T-cell (primary cell): ENCODE measurements around the gene PLCB1. TPM values are rescaled to one million over a fixed set of nuclear protein-coding genes. Genes with fewer than 3 reads are reported as not detected.
A peak's percentile ranks its signal among the peaks of the same experiment; 100 is the strongest.
"Not testable (repeated sequence)": the region's sequence is repeated elsewhere in the genome, so short reads cannot be mapped to it uniquely, and the experiment has no call there.

Source experiments
- ATAC-seq, 4 experiments: fragments of 200-7000 bp in 3 of 4; fragments of 150-1000 bp in 1 of 4; cut with Tn5 transposase; replicated peaks in 1 of 4; 1 replicate in 3 of 4; 2 replicates in 1 of 4; pipeline ENCODE4 v1.10.0; 2021; ENCODE audit warnings: moderate library complexity in 3 of 4, mild to moderate bottlenecking in 2 of 4, moderate number of reproducible peaks in 1 of 4
- CTCF ChIA-PET, 2 donors: fragments of 300-600 bp; sonication (Branson Sonifier 250); formaldehyde crosslinking; loops; one replicate each; lab custom pipeline; 2022; ENCODE audit warnings: antibody characterized with exemption in 2 of 2; lab: Charles Lee
- POLR2A ChIA-PET, 2 donors: fragments of 300-600 bp; sonication (Branson Sonifier 250); formaldehyde crosslinking; loops; one replicate each; lab custom pipeline; 2022; ENCODE audit warnings: antibody characterized with exemption in 2 of 2; lab: Charles Lee
- DNase-seq, 35 experiments: peaks; one replicate each; pipeline versions ENCODE4 v3.0.0 to v3.0.0-alpha.2; 2013 to 2023
- H3K27ac ChIP-seq: one replicate; pipeline ENCODE4 v1.5.1; 2013; ENCODE audit warnings: low read length
- H3K27me3 ChIP-seq, 2 experiments: replicated peaks in 1 of 2; 1 replicate in 1 of 2; 2 replicates in 1 of 2; pipeline versions ENCODE4 v1.6.1 to v1.7.0; 2013; ENCODE audit warnings: low read length in 1 of 2, mixed read lengths in 1 of 2; ENCODE audit not compliant: control insufficient read depth in 2 of 2, insufficient read depth in 2 of 2; ENCODE audit errors: extremely low read depth in 1 of 2
- H3K36me3 ChIP-seq, 2 donors: 1 replicate in 1 of 2; 2 replicates in 1 of 2; pipeline versions ENCODE4 v1.6.1 to v1.7.0; 2013; ENCODE audit warnings: low read length in 1 of 2; ENCODE audit not compliant: control insufficient read depth in 2 of 2, insufficient read depth in 1 of 2; ENCODE audit errors: extremely low read depth in 1 of 2
- H3K4me1 ChIP-seq, 2 experiments: 1 replicate in 1 of 2; 2 replicates in 1 of 2; pipeline versions ENCODE4 v1.6.1 to v1.7.0; 2013; ENCODE audit warnings: low read length in 2 of 2, mixed read lengths in 1 of 2; ENCODE audit not compliant: insufficient read depth in 2 of 2, control insufficient read depth in 1 of 2; ENCODE audit errors: extremely low read depth in 1 of 2
- H3K4me3 ChIP-seq, 2 donors: 1 replicate in 1 of 2; 2 replicates in 1 of 2; pipeline versions ENCODE4 v1.5.1 to v1.7.0; 2013; ENCODE audit warnings: mild to moderate bottlenecking in 2 of 2, low read length in 1 of 2, moderate library complexity in 1 of 2; ENCODE audit not compliant: control insufficient read depth in 1 of 2; ENCODE audit errors: extremely low read depth in 1 of 2
- H3K9me3 ChIP-seq: 2 replicates; pipeline ENCODE4 v1.7.0; 2013
- H3K27ac Mint-ChIP-seq, 2 donors: one replicate each; pipeline ENCODE4 v1.8.0; 2020 to 2021; ENCODE audit warnings: mild to moderate bottlenecking in 2 of 2, mixed read lengths in 2 of 2
- H3K27me3 Mint-ChIP-seq, 2 donors: one replicate each; pipeline ENCODE4 v1.8.0; 2021 to 2022; ENCODE audit warnings: mixed read lengths in 2 of 2
- H3K36me3 Mint-ChIP-seq: one replicate; pipeline ENCODE4 v1.8.0; 2021; ENCODE audit warnings: mixed read lengths
- H3K4me1 Mint-ChIP-seq, 3 donors: one replicate each; pipeline ENCODE4 v1.8.0; 2020 to 2022; ENCODE audit warnings: mixed read lengths in 3 of 3, mild to moderate bottlenecking in 1 of 3
- H3K4me3 Mint-ChIP-seq, 3 donors: one replicate each; pipeline ENCODE4 v1.8.0; 2020 to 2022; ENCODE audit warnings: mild to moderate bottlenecking in 3 of 3, mixed read lengths in 3 of 3, moderate library complexity in 3 of 3
- H3K9me3 Mint-ChIP-seq, 3 donors: one replicate each; pipeline ENCODE4 v1.8.0; 2020 to 2022; ENCODE audit warnings: mixed read lengths in 3 of 3
- WGBS: methylation state at CpG from one replicate; pipeline ENCODE4 v1.1.5; 2013; ENCODE audit warnings: missing lambda C conversion rate; ENCODE audit not compliant: insufficient coverage; 5-methylcytosine and 5-hydroxymethylcytosine counted together
- total RNA-seq, 35 experiments: library from RNA in 6 of 35; stranded (reverse) in 6 of 35; fragments of 120-200 nt in 1 of 35; gene quantifications; one replicate each; pipeline versions ENCODE4 v1.2.1 to v1.2.4 and lab custom pipeline; 2013 to 2026

The PLCB1 gene
- total RNA-seq, 5 donors from 2014 or later (not counting 1 experiment from before 2014, with no cell fraction given) = 3.3 to 15.1 (median 7.4) TPM

DNA sequence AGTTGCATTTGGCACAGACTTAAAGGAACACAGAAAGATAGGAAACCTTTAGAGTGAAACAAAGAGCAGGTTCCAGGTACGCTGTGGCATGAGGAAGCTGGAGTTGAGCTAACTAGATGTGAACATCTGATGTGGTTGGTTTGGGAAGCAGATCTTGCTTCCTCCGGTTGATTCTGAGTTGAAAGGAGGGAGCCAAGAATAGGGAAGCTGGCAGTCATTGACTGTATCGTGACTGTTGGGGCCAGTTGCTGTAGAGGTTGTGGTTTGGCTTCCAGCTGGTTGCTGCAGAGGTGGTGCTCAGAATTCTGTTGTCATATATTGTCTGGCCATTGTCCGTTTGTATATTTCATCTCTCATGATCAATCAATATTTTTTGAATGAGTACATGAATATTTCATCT is 325.9 kb downstream of the PLCB1 start:
- Mint-ChIP-seq H3K9me3 (no peaks in the 10 kb centered on the region), H3K27ac (no peak overlapping the region), H3K36me3 (peaks cover 4% of the 10 kb centered on the region), H3K27me3 (no peaks in the 10 kb centered on the region), H3K4me1 (peaks cover 0 to 2% (median 0%) of the 10 kb centered on the region in 3 donors), H3K4me3 (no peak overlapping the region)
- no peaks in the 10 kb centered on the region for H3K27me3 ChIP-seq
- ATAC-seq (no peak), DNase-seq (peak in 1 of 35 experiments; percentile 4)
- no peak overlapping the region for H3K4me3 ChIP-seq
- H3K27ac ChIP-seq = no peak overlapping the region
- POLR2A ChIA-PET = interaction anchor here in 1 of 2 donors (0.6 kb wide), 1 partner anchor 87 kb away, joined by 3 read pairs; no protein-coding TSS in a partner anchor
- 33% methylated on average over 2 of the region's 4 CpGs for WGBS
- H3K4me1 ChIP-seq = no peaks in the 10 kb centered on the region
- H3K36me3 ChIP-seq = no peaks in the 10 kb centered on the region
- H3K9me3 ChIP-seq = no peaks in the 10 kb centered on the region
- CTCF ChIA-PET = no interaction called here

DNA sequence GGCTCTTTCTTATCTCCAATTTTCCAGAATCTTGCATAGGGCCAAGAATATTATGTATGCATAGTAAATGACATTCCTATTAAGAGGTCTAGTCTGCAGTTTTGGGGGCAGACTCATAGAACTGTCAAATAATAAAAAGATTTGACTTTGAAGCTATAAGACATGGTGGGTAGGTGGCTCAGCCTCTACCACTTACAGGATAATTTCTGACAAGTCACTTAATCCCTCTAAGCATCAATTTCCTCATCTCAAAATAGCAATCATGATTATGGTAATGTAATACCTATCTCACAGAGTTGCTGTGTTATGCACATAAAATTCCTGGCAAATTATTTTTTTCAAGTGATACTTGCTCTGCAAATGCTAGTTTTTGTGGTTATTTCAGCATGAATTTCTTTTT is 329.1 kb downstream of the PLCB1 start:
- ChIA-PET CTCF (no interaction called here), POLR2A (no interaction called here)
- Mint-ChIP-seq H3K9me3 (peaks cover 3 to 10% (median 10%) of the 10 kb centered on the region in 3 donors), H3K27ac (no peak overlapping the region), H3K36me3 (peaks cover 7% of the 10 kb centered on the region), H3K27me3 (no peaks in the 10 kb centered on the region), H3K4me3 (no peak overlapping the region), H3K4me1 (no peaks in the 10 kb centered on the region)
- DNase-seq (no peak), ATAC-seq (no peak)
- Histone ChIP-seq H3K4me3 (no peak overlapping the region), H3K36me3 (no peaks in the 10 kb centered on the region), H3K4me1 (no peaks in the 10 kb centered on the region), H3K27me3 (no peaks in the 10 kb centered on the region), H3K9me3 (no peaks in the 10 kb centered on the region), H3K27ac (no peak overlapping the region)

DNA sequence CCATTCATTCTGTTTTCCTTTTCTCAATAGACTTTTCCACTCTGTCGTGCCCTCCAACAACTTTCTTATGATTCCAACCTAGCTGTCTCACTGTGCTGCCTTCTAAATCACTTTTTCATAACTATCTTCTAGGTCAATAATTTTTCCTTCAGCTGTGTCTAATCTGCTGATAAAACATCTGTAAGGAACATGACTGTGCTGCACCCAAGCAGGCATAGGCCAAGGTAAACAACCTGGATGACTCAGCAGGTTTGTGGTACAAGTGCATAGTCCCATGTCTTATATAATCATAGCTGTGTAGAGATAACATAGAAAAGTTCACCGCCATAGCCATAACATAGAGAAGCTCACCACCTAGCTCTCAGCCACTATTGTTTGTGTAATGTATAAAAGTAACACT is 332.3 kb downstream of the PLCB1 start:
- no peaks in the 10 kb centered on the region for H3K27me3 Mint-ChIP-seq
- H3K4me1 Mint-ChIP-seq = no peaks in the 10 kb centered on the region
- POLR2A ChIA-PET = no interaction called here
- Histone ChIP-seq H3K27ac (no peak overlapping the region), H3K9me3 (no peaks in the 10 kb centered on the region), H3K27me3 (no peaks in the 10 kb centered on the region), H3K4me3 (no peak overlapping the region), H3K36me3 (no peaks in the 10 kb centered on the region), H3K4me1 (no peaks in the 10 kb centered on the region)
- ATAC-seq = no peak
- WGBS = 83% methylated on average over 1 of the region's 2 CpGs
- peaks cover 7% of the 10 kb centered on the region for H3K36me3 Mint-ChIP-seq
- H3K4me3 Mint-ChIP-seq = no peak overlapping the region
- CTCF ChIA-PET = no interaction called here
- DNase-seq = no peak
- peaks cover 3 to 10% (median 10%) of the 10 kb centered on the region in 3 donors for H3K9me3 Mint-ChIP-seq
- H3K27ac Mint-ChIP-seq = no peak overlapping the region

DNA sequence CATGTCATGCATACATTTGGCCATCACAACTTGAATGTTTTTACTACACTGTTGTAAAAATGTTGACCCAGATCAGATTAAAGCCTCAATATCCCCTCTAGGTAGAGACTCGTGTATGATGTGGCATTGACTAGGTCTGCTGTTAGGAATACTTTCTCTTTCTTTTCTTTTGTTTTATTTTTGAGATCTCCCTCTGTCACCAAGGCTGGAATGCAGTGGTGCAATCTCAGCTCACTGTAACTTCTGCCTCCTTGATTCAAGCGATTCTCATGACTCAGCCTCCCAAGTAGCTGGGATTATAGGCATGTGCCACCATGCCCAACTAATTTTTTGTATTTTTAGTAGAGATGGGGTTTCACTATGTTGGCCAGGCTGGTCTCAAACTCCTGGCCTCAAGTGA is 334.7 kb downstream of the PLCB1 start:
- H3K36me3 ChIP-seq, H3K4me1 Mint-ChIP-seq, H3K27ac Mint-ChIP-seq, H3K9me3 ChIP-seq, DNase-seq, H3K27me3 Mint-ChIP-seq, H3K36me3 Mint-ChIP-seq, CTCF ChIA-PET, H3K27me3 ChIP-seq, H3K27ac ChIP-seq, POLR2A ChIA-PET, ATAC-seq, H3K4me1 ChIP-seq, H3K4me3 ChIP-seq, H3K4me3 Mint-ChIP-seq: not testable (repeated sequence)
- H3K9me3 Mint-ChIP-seq = peaks cover 3 to 10% (median 10%) of the 10 kb centered on the region in 3 donors
- 100% methylated on average over 1 of the region's 2 CpGs for WGBS

DNA sequence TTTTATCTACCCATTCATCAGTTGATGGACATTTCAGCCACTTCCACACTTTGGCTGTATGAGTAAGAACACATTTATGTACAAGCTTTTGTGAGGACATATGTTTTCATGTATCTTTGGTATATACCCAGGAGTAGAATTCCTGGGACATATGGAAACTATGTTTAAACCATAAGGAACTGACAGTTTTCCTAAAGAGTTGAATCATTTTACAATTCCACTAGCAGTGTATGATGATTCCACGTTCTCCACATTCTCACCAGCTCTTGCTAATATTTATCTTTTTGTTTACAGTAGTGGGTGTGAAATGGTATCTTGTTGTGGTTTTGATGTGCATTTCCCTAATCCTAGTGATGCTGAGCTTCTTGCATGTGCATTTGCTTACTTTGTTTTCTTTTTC is 338.1 kb downstream of the PLCB1 start:
- CTCF ChIA-PET = no interaction called here
- no peak overlapping the region for H3K27ac ChIP-seq
- H3K9me3 Mint-ChIP-seq = peaks cover 0 to 4% (median 3%) of the 10 kb centered on the region in 3 donors

DNA sequence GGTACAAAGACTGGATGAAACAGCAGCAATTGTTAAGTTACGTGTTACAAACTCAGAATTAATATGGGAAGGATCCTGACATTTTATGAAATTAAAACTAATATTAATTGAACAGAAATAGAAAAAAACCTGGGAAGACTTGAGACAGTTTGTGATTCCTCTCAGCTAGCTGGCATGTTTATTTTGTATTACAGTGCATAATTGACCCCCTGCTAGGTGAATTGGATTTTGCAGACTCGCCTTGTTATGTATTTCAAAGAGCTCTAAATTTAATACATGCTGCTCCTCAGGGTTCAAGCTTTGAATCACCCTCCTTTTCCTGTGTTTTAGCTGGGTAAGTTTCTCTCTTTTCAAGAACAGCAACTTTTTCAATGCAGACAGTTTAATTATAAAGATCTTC is 339.4 kb downstream of the PLCB1 start:
- POLR2A ChIA-PET = no interaction called here

More for the DNA sequence above, 338.1 kb downstream of the PLCB1 start:
- no peaks in the 10 kb centered on the region for H3K4me1 ChIP-seq
- DNase-seq (no peak), ATAC-seq (no peak)
- H3K36me3 ChIP-seq = no peaks in the 10 kb centered on the region
- H3K27ac Mint-ChIP-seq = no peak overlapping the region
- H3K9me3 ChIP-seq = no peaks in the 10 kb centered on the region
- H3K27me3 ChIP-seq = no peaks in the 10 kb centered on the region
- no peak overlapping the region for H3K4me3 Mint-ChIP-seq
- POLR2A ChIA-PET = no interaction called here
- H3K4me3 ChIP-seq = no peak overlapping the region
- WGBS = no CpG with 5 or more reads among the region's 1 CpG
- no peaks in the 10 kb centered on the region for H3K4me1 Mint-ChIP-seq
- H3K27me3 Mint-ChIP-seq = no peaks in the 10 kb centered on the region
- peaks cover 3% of the 10 kb centered on the region for H3K36me3 Mint-ChIP-seq

DNA sequence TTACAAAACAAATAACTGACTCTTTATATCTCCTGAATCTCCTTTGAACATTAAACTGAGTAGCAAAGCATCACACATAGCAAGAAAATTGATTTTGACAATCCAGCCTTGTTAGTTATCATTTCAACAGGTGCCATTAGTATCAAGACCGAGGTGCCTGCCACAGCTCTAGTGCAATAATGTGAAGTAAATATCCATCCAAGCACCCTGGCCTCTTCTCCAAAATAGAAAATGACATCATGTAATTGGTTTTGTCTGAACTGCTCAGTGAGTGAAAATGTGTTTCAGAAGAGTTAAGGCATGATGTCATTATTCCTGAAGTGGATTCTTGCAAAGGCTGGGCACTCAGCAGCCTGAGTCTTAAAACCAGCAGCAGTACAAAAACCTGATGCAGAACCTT is 341.4 kb downstream of the PLCB1 start:
- Histone ChIP-seq H3K4me1 (no peaks in the 10 kb centered on the region), H3K36me3 (no peaks in the 10 kb centered on the region), H3K27ac (no peak overlapping the region), H3K27me3 (no peaks in the 10 kb centered on the region), H3K9me3 (no peaks in the 10 kb centered on the region), H3K4me3 (no peak overlapping the region)
- no peaks in the 10 kb centered on the region for H3K4me1 Mint-ChIP-seq
- H3K9me3 Mint-ChIP-seq = no peaks in the 10 kb centered on the region
- ChIA-PET POLR2A (no interaction called here), CTCF (no interaction called here)
- no peaks in the 10 kb centered on the region for H3K27me3 Mint-ChIP-seq
- WGBS = no CpG with 5 or more reads among the region's 1 CpG
- H3K36me3 Mint-ChIP-seq = no peaks in the 10 kb centered on the region
- no peak overlapping the region for H3K27ac Mint-ChIP-seq
- no peak for DNase-seq
- ATAC-seq = no peak
- H3K4me3 Mint-ChIP-seq = no peak overlapping the region

More for the DNA sequence above, 339.4 kb downstream of the PLCB1 start:
- no peaks in the 10 kb centered on the region for H3K36me3 Mint-ChIP-seq
- H3K4me1 Mint-ChIP-seq = no peaks in the 10 kb centered on the region
- no CpG with 5 or more reads among the region's 2 CpGs for WGBS
- no peak overlapping the region for H3K4me3 ChIP-seq
- ATAC-seq (no peak), DNase-seq (no peak)
- H3K27me3 ChIP-seq = no peaks in the 10 kb centered on the region
- H3K4me3 Mint-ChIP-seq = no peak overlapping the region
- H3K9me3 Mint-ChIP-seq = no peaks in the 10 kb centered on the region
- H3K9me3 ChIP-seq = no peaks in the 10 kb centered on the region
- no peaks in the 10 kb centered on the region for H3K4me1 ChIP-seq
- no peaks in the 10 kb centered on the region for H3K27me3 Mint-ChIP-seq
- H3K27ac ChIP-seq = no peak overlapping the region
- no peak overlapping the region for H3K27ac Mint-ChIP-seq
- H3K36me3 ChIP-seq = no peaks in the 10 kb centered on the region
- CTCF ChIA-PET = no interaction called here
